ENCODE data around the gene DNAJC5G. TPM values are rescaled to one million over a fixed set of nuclear protein-coding genes. Genes with fewer than 3 reads are reported as not detected.
"Not testable (repeated sequence)": the region's sequence is repeated elsewhere in the genome, so short reads cannot be mapped to it uniquely, and the experiment has no call there.

DNAJC5G gene
- total RNA-seq, 4 donors from 2014 or later, result not detected

DNA sequence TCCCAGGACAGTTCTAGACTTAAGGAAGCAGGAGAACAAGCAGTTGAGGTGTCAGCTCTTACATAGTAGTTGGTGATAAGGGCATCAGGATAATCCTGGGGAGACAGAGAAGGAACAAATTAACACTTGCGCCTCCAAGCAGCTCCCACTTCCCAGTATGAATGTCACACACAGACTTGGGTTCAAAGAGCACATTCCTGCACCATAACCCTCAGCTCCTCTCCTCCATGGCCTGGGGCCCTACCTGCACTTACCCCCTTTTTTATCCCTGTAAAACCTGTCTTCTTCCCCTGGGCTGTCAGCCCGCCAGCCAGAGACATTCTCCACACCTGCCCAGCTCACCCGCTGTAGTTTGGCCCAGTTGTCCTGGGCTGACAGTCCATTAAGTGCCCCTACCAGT lies 36.9 kb downstream of the DNAJC5G start:
- 95% methylated on average over 3 of the region's 3 CpGs for WGBS
- no peak overlapping the region for H3K4me3 ChIP-seq
- peaks cover 19% of the 10 kb centered on the region for H3K36me3 ChIP-seq

DNA sequence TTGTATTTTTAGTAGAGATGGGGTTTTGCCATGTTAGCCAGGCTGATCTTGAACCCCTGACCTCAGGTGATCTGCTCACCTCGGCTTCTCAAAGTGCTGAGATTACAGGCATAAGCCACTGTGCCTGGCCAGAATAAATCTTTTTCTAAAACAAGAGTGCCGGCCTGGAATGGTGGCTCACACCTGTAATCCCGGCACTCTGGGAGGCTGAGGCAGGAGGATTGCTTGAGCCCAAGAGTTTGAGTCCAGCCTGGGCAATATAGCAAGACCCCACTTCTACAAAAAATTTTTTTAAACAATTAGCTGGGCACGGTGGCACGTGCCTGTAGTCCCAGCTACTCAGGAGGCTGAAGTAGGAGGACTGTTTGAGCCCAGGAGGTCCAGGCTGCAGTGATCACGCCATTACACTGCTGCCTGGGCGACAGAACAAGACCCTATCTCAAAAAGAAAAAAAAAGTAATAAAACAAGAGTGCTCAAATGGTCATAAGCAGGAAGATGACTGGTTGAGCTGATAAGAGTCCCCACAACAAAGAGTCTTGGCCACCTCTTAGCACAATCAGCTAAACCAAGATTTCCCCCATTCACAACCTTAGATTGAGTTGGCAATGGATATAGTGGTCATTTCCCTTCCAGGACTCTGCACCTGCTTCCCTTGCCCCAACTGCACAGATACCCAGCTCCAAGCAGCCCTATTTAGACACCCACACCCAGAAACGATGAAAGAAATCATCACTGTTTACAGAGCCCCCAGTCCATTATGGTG lies 38.8 kb downstream of the DNAJC5G start:
- Histone ChIP-seq H3K9me3 (no peaks in the 10 kb centered on the region), H3K4me1 (no peaks in the 10 kb centered on the region), H3K27me3 (peaks cover under 1% of the 10 kb centered on the region), H3K27ac (no peak overlapping the region), H3K36me3 (peaks cover 19% of the 10 kb centered on the region), H3K4me3 (no peak overlapping the region)
- 87% methylated on average over 8 of the region's 8 CpGs for WGBS
- TF ChIP-seq, protein P1, sequence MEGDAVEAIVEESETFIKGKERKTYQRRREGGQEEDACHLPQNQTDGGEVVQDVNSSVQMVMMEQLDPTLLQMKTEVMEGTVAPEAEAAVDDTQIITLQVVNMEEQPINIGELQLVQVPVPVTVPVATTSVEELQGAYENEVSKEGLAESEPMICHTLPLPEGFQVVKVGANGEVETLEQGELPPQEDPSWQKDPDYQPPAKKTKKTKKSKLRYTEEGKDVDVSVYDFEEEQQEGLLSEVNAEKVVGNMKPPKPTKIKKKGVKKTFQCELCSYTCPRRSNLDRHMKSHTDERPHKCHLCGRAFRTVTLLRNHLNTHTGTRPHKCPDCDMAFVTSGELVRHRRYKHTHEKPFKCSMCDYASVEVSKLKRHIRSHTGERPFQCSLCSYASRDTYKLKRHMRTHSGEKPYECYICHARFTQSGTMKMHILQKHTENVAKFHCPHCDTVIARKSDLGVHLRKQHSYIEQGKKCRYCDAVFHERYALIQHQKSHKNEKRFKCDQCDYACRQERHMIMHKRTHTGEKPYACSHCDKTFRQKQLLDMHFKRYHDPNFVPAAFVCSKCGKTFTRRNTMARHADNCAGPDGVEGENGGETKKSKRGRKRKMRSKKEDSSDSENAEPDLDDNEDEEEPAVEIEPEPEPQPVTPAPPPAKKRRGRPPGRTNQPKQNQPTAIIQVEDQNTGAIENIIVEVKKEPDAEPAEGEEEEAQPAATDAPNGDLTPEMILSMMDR (IDR thresholded peaks at IDR 0.05), result no peak
- TF ChIP-seq EP300 (IDR thresholded peaks at IDR 0.05), result no peak
- TF ChIP-seq POLR2A (IDR thresholded peaks at IDR 0.05), result no peak
- no peak for TF ChIP-seq POLR2AphosphoS5 (IDR thresholded peaks at IDR 0.05)
- DNase-seq (ENCODE audit: low spot score in 2 of 2), result no peak

More for the DNA sequence above, 36.9 kb downstream of the DNAJC5G start:
- peaks cover 8% of the 10 kb centered on the region for H3K4me1 ChIP-seq
- H3K27ac ChIP-seq, result no peak overlapping the region
- TF ChIP-seq EP300 (IDR thresholded peaks at IDR 0.05) (no peak), POLR2A (IDR thresholded peaks at IDR 0.05) (no peak)
- TF ChIP-seq, protein P1 (IDR thresholded peaks at IDR 0.05), result no peak
- no peak for DNase-seq (ENCODE audit: low spot score in 2 of 2)
- peaks cover 19% of the 10 kb centered on the region for H3K27me3 ChIP-seq
- H3K9me3 ChIP-seq, result no peaks in the 10 kb centered on the region

DNA sequence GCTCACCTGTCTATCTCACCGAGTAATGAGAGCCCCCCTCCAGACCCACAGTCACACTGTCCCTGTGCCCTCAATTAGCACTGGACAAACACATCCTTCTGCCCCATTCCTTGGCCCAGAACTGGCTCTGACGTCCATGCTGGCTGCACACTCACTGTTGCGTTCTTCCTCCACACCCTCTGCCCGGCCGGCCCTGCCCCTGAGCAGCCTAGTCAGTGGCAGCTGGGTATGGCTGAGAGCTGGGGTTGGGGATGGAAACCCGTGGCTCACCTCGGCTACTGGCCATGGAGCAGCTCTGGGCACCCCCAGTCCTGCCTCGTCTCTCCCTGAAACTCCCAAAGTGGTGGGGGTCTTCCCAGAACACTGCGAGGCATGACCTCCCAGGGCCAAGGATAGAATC lies 39.5 kb downstream of the DNAJC5G start:
- no peak overlapping the region for H3K4me3 ChIP-seq
- no peaks in the 10 kb centered on the region for H3K4me1 ChIP-seq
- H3K36me3 ChIP-seq, result peaks cover 15% of the 10 kb centered on the region
- TF ChIP-seq POLR2AphosphoS5 (IDR thresholded peaks at IDR 0.05), result no peak
- TF ChIP-seq, protein P1 (IDR thresholded peaks at IDR 0.05), result no peak
- no peak for TF ChIP-seq EP300 (IDR thresholded peaks at IDR 0.05)
- no peak for TF ChIP-seq POLR2A (IDR thresholded peaks at IDR 0.05)
- WGBS, result 96% methylated on average over 9 of the region's 9 CpGs
- DNase-seq (ENCODE audit: low spot score in 2 of 2), result no peak
- H3K9me3 ChIP-seq, result no peaks in the 10 kb centered on the region
- no peaks in the 10 kb centered on the region for H3K27me3 ChIP-seq
- H3K27ac ChIP-seq, result no peak overlapping the region

DNA sequence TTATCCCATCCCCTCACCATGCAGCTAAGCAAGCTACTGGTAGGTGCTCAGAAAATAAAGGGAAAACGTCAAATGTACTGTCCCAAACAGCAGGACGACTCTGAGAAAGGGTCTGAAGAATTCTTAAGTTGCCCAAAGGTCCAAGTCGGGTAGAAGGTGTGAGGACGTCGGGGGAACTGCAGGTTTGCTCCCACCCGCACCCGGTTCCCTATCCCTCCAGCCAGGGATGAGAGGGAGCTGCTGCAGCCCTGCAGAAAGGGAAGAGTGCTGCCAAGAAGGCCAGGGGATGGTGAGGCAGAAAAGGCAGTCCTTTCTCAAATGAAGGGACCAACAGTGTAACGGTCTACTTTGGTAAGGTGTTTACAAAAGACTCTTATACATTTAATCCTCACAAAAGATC lies 39.9 kb downstream of the DNAJC5G start:
- Histone ChIP-seq H3K4me1 (no peaks in the 10 kb centered on the region), H3K27me3 (no peaks in the 10 kb centered on the region), H3K9me3 (no peaks in the 10 kb centered on the region), H3K4me3 (no peak overlapping the region), H3K27ac (no peak overlapping the region), H3K36me3 (peaks cover 12% of the 10 kb centered on the region)
- TF ChIP-seq, protein P1 (IDR thresholded peaks at IDR 0.05), result no peak
- TF ChIP-seq POLR2AphosphoS5 (IDR thresholded peaks at IDR 0.05) (no peak), EP300 (IDR thresholded peaks at IDR 0.05) (no peak), POLR2A (IDR thresholded peaks at IDR 0.05) (no peak)
- 80% methylated on average over 8 of the region's 8 CpGs for WGBS
- no peak for DNase-seq (ENCODE audit: low spot score in 2 of 2)

DNA sequence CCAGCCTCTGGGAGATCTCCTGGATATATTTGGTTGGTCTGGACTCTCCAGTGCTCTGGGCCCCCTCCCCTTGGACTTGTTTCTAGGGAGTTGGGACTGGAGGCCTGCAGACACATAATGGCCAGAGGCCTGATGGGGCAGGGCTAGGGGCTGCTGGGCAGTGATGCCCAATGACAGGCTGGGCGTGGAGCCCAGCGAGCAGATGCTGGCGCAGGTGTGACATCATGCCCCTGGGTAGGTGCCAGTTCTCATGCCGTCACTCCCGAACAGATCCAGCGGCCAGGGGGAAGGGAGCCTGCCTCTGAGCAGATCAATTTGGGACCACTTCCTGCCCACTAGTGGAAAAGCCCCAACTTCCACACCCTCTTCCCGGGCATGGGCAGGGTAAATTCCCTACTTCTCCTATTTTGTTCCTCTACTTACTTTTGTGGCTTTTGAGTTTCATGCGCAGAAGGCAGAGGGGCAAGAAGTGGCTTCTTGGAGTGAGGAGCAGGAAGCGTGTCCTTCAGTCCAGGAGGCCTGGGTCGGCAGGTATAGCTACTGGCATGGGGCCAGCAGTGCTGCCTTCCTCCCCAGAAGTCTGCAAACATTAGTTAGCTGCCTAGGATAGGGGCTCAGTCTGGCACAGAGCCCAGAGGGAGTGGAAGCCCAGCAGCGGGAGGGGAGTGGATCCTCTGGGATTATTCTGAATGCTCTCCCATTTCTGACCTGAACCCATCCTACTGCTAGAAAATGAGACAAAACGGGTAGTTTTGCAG lies 41.6 kb downstream of the DNAJC5G start:
- no peak for DNase-seq (ENCODE audit: low spot score in 2 of 2)
- Histone ChIP-seq H3K27ac (no peak overlapping the region), H3K4me1 (peaks cover 4% of the 10 kb centered on the region), H3K9me3 (no peaks in the 10 kb centered on the region), H3K27me3 (no peaks in the 10 kb centered on the region), H3K36me3 (peaks cover 5% of the 10 kb centered on the region), H3K4me3 (no peak overlapping the region)
- no peak for TF ChIP-seq EP300 (IDR thresholded peaks at IDR 0.05)
- no peak for TF ChIP-seq POLR2A (IDR thresholded peaks at IDR 0.05)
- TF ChIP-seq, protein P1 (IDR thresholded peaks at IDR 0.05), result no peak
- TF ChIP-seq POLR2AphosphoS5 (IDR thresholded peaks at IDR 0.05), result no peak
- 81% methylated on average over 11 of the region's 12 CpGs for WGBS

DNA sequence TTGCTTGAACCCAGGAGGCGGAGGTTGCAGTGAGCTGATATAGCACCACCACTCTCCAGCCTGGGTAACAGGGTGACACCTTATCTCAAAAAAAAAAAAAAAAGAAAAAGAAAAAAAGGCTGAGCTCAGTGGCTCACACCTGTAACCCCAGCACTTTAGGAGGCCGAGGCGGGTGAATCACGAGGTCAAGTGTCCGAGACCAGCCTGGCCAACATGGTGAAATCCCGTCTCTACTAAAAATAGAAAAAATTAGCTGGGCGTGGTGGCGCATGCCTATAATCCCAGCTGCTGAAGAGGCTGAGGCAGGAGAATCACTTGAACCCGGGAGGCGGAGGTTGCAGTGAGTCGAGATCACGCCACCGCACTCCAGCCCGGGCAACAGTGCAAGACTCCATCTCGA lies 44.6 kb downstream of the DNAJC5G start:
- peaks cover 18% of the 10 kb centered on the region for H3K4me1 ChIP-seq
- H3K36me3 ChIP-seq; H3K4me3 ChIP-seq; DNase-seq (ENCODE audit: low spot score in 2 of 2); H3K27ac ChIP-seq; H3K9me3 ChIP-seq; H3K27me3 ChIP-seq: not testable (repeated sequence)
- WGBS, result 91% methylated on average over 15 of the region's 15 CpGs
